PC-3 (cell line): ENCODE measurements around the gene GAD2. TPM values are rescaled to one million over a fixed set of nuclear protein-coding genes. Genes with fewer than 3 reads are reported as not detected.

Experiments used
- ATAC-seq: fragments of 200-7000 bp; cut with Tn5 transposase; 2 replicates; pipeline ENCODE4 v1.9.1; 2020; ENCODE audit warnings: mild to moderate bottlenecking, moderate library complexity
- BruUV-seq: library from RNA; stranded (reverse); fragments of 400-500 nt; replicated peaks from 2 replicates; lab custom pipeline; 2021; lab: Mats Ljungman, UMichigan
- CTCF ChIA-PET: fragments of 300-600 bp; sonication (Branson Sonifier 250); formaldehyde crosslinking; loops from one replicate; lab custom pipeline; 2022; ENCODE audit warnings: antibody characterized with exemption; lab: Charles Lee
- POLR2A ChIA-PET: fragments of 300-600 bp; sonication (Branson Sonifier 250); formaldehyde crosslinking; loops from one replicate; lab custom pipeline; 2022; ENCODE audit warnings: antibody characterized with exemption; ENCODE audit not compliant: unreplicated experiment; lab: Charles Lee
- DNase-seq: peaks from one replicate; pipeline ENCODE4 v3.0.0-alpha.2; 2015
- H2AFZ ChIP-seq: fragments of 300-600 bp; sonication (generic); 2 replicates; pipeline ENCODE4 v1.6.0; 2016; ENCODE audit warnings: antibody characterized with exemption, low read length
- H3F3A ChIP-seq: fragments of 300-600 bp; sonication (generic); one replicate; pipeline ENCODE4 v1.6.0; 2017; ENCODE audit warnings: antibody characterized with exemption, low read length, control low read depth, mild to moderate bottlenecking; ENCODE audit not compliant: unreplicated experiment
- H3K27ac ChIP-seq: fragments of 300-600 bp; sonication (generic); 2 replicates; pipeline ENCODE4 v1.5.1; 2016; ENCODE audit warnings: mild to moderate bottlenecking, low read length
- H3K27me3 ChIP-seq: fragments of 300-600 bp; sonication (generic); 2 replicates; pipeline ENCODE4 v1.6.1; 2016; ENCODE audit warnings: low read length, mixed read lengths
- H3K36me3 ChIP-seq: fragments of 300-600 bp; sonication (generic); 2 replicates; pipeline ENCODE4 v1.6.1; 2016; ENCODE audit warnings: low read depth, mixed run types, low read length, mixed read lengths
- H3K4me1 ChIP-seq: fragments of 300-600 bp; sonication (generic); 2 replicates; pipeline ENCODE4 v1.5.1; 2016; ENCODE audit warnings: low read length; ENCODE audit not compliant: insufficient read depth
- H3K4me2 ChIP-seq: fragments of 300-600 bp; sonication (generic); 2 replicates; pipeline ENCODE4 v1.6.0; 2016; ENCODE audit warnings: low read length
- H3K4me3 ChIP-seq: fragments of 300-600 bp; sonication (generic); 2 replicates; pipeline ENCODE4 v1.5.1; 2016; ENCODE audit warnings: mild to moderate bottlenecking, low read length, mixed read lengths
- H3K79me2 ChIP-seq: fragments of 300-600 bp; sonication (generic); 2 replicates; pipeline ENCODE4 v1.6.1; 2017; ENCODE audit warnings: low read length, mixed read lengths
- H3K9ac ChIP-seq: fragments of 300-600 bp; sonication (generic); 2 replicates; pipeline ENCODE4 v1.6.0; 2016; ENCODE audit warnings: mild to moderate bottlenecking, low read length
- H3K9me2 ChIP-seq: fragments of 300-600 bp; sonication (generic); replicated peaks from 2 replicates; pipeline ENCODE4 v1.6.1; 2016; ENCODE audit warnings: mixed run types, low read length, mixed read lengths
- H3K9me3 ChIP-seq: fragments of 300-600 bp; sonication (generic); 2 replicates; pipeline ENCODE4 v1.6.1; 2016; ENCODE audit warnings: low read length, mixed read lengths
- H4K20me1 ChIP-seq: fragments of 300-600 bp; sonication (generic); 2 replicates; pipeline ENCODE4 v1.6.1; 2016; ENCODE audit warnings: low read length, mixed read lengths
- EZH2 ChIP-seq: fragments of 300-600 bp; sonication (generic); IDR thresholded peaks from one replicate; pipeline ENCODE4 v1.6.1; 2017; ENCODE audit warnings: antibody characterized with exemption, mild to moderate bottlenecking, low read length; ENCODE audit not compliant: unreplicated experiment
- EZH2phosphoT487 ChIP-seq: fragments of 300-600 bp; sonication (generic); IDR thresholded peaks from 2 replicates; pipeline ENCODE4 v1.6.1; 2018; ENCODE audit warnings: mild to moderate bottlenecking, antibody characterized with exemption, low read length, borderline replicate concordance
- intact Hi-C: fragments of 100-400 bp; cut with micrococcal nuclease; formaldehyde crosslinking; loops from 2 replicates; pipeline ENCODE4 v1.9.0; 2023
- total RNA-seq: library from RNA; depleted of rRNA; stranded (reverse); fragments of >200 nt; gene quantifications from 2 replicates; pipeline ENCODE4 v1.2.3, GENCODE V29; 2014
- TF ChIP-seq, protein P1 (sequence below): fragments of 300-600 bp; sonication (generic); conservative IDR thresholded peaks from 2 replicates; pipeline ENCODE4 v1.5.1; 2017; ENCODE audit warnings: antibody characterized with exemption, low read depth, mild to moderate bottlenecking, low read length

GAD2 gene
- total RNA-seq, 1 experiment from 2014 or later, result not detected

DNA sequence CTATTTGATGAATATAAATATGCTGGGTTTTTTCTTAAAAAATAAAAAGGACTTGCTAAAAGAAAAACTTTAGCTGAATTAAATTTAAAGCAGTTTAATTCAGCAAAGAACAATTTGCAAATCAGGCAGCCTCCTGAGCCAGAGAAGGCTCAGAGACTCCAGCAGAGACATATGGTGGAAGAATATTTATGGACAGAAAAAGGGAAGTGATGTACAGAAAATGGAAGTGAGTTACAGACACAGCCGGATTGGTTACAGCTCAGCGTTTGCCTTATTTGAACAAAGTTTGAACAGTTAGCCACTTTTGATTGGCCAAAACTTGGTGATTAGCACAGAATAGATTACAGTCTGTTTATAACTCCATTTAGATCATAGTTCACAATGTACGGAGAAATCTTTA, 110.3 kb downstream of the GAD2 start:
- ATAC-seq, result no peak
- no peak overlapping the region for H3K27ac ChIP-seq
- no peak overlapping the region for H3K9ac ChIP-seq
- H3K9me2 ChIP-seq, result no peaks in the 10 kb centered on the region
- no peaks in the 10 kb centered on the region for H3K4me1 ChIP-seq
- H2AFZ ChIP-seq, result no peak overlapping the region
- intact Hi-C loops, result no loop called here
- TF ChIP-seq, protein P1, sequence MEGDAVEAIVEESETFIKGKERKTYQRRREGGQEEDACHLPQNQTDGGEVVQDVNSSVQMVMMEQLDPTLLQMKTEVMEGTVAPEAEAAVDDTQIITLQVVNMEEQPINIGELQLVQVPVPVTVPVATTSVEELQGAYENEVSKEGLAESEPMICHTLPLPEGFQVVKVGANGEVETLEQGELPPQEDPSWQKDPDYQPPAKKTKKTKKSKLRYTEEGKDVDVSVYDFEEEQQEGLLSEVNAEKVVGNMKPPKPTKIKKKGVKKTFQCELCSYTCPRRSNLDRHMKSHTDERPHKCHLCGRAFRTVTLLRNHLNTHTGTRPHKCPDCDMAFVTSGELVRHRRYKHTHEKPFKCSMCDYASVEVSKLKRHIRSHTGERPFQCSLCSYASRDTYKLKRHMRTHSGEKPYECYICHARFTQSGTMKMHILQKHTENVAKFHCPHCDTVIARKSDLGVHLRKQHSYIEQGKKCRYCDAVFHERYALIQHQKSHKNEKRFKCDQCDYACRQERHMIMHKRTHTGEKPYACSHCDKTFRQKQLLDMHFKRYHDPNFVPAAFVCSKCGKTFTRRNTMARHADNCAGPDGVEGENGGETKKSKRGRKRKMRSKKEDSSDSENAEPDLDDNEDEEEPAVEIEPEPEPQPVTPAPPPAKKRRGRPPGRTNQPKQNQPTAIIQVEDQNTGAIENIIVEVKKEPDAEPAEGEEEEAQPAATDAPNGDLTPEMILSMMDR, result no peak
- ChIA-PET CTCF (no interaction called here), POLR2A (no interaction called here)
- no peaks in the 10 kb centered on the region for H3F3A ChIP-seq
- no peak overlapping the region for H3K4me3 ChIP-seq
- no peaks in the 10 kb centered on the region for H3K36me3 ChIP-seq
- peaks cover 3% of the 10 kb centered on the region for H3K27me3 ChIP-seq
- no peak for DNase-seq
- BruUV-seq, result no TSS peak
- H3K79me2 ChIP-seq, result no peaks in the 10 kb centered on the region
- H4K20me1 ChIP-seq, result no peaks in the 10 kb centered on the region
- no peak overlapping the region for H3K4me2 ChIP-seq
- H3K9me3 ChIP-seq, result no peaks in the 10 kb centered on the region

DNA sequence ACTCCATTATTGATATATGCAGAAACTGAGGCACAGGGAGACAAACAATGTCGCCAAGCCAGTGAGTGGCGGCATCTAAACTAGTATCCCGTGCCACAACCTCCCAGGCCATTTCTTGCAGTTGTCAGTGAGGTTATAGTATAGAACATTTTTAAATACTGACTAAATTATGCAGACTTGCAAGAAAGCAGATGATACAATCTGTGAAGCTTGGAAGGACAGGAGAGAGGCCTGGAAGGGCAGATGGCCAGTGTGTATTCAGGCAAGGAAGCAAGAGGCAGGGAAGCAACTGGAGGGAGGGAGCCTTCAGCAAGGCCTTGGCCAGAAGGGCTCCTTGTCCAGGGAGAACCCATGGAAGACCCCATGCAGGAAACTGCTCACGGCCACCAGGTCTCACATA, 111.2 kb downstream of the GAD2 start:
- BruUV-seq, result no TSS peak
- Histone ChIP-seq H3K36me3 (no peaks in the 10 kb centered on the region), H3K79me2 (no peaks in the 10 kb centered on the region), H3K9ac (no peak overlapping the region), H3K27ac (no peak overlapping the region), H3K9me2 (no peaks in the 10 kb centered on the region), H2AFZ (no peak overlapping the region), H3K27me3 (peaks cover 13% of the 10 kb centered on the region), H3K9me3 (no peaks in the 10 kb centered on the region), H4K20me1 (no peaks in the 10 kb centered on the region), H3K4me2 (no peak overlapping the region), H3F3A (no peaks in the 10 kb centered on the region), H3K4me3 (no peak overlapping the region), H3K4me1 (no peaks in the 10 kb centered on the region)
- ATAC-seq, result no peak
- POLR2A ChIA-PET, result no interaction called here
- no peak for DNase-seq
- intact Hi-C loops, result no loop called here
- no peak for TF ChIP-seq EZH2
- CTCF ChIA-PET, result no interaction called here

DNA sequence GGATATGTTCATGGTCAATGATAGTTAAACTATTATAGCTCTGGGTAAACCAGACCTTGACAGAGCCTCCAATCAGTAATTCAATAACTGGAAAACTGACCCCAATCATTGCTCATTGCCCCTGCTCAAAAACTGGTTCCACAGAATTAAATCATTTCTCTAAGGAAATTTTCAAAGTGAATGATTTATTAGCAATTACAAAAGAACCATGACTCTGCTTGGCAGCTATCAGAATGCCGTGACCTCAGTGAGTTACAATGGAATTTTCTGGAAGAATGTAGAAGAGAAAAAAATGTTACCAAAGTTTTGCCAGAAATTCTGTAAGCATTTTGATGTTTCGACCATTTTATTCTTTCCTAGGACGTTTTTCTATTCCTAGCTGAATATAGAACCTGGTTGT, 114.8 kb downstream of the GAD2 start:
- no peaks in the 10 kb centered on the region for H3K9me3 ChIP-seq
- intact Hi-C loops, result loop anchor here (10.0 kb wide), 1 partner anchor 543 kb away; no protein-coding TSS in a partner anchor
- H3F3A ChIP-seq, result no peaks in the 10 kb centered on the region
- no peaks in the 10 kb centered on the region for H3K9me2 ChIP-seq
- TF ChIP-seq EZH2 (no peak), EZH2phosphoT487 (no peak)
- TF ChIP-seq, protein P1, result no peak
- H3K79me2 ChIP-seq, result no peaks in the 10 kb centered on the region
- H4K20me1 ChIP-seq, result no peaks in the 10 kb centered on the region
- H3K4me3 ChIP-seq, result no peak overlapping the region
- no peak overlapping the region for H3K27ac ChIP-seq
- POLR2A ChIA-PET, result no interaction called here
- no peaks in the 10 kb centered on the region for H3K4me1 ChIP-seq
- no peak overlapping the region for H2AFZ ChIP-seq
- ATAC-seq (no peak), DNase-seq (no peak)
- H3K9ac ChIP-seq, result no peak overlapping the region
- no peak overlapping the region for H3K4me2 ChIP-seq
- H3K36me3 ChIP-seq, result no peaks in the 10 kb centered on the region
- CTCF ChIA-PET, result no interaction called here
- H3K27me3 ChIP-seq, result peaks cover 16% of the 10 kb centered on the region
- no TSS peak for BruUV-seq
